Measurements from ENCODE around the gene CAMSAP1.

The CAMSAP1 gene

DNA sequence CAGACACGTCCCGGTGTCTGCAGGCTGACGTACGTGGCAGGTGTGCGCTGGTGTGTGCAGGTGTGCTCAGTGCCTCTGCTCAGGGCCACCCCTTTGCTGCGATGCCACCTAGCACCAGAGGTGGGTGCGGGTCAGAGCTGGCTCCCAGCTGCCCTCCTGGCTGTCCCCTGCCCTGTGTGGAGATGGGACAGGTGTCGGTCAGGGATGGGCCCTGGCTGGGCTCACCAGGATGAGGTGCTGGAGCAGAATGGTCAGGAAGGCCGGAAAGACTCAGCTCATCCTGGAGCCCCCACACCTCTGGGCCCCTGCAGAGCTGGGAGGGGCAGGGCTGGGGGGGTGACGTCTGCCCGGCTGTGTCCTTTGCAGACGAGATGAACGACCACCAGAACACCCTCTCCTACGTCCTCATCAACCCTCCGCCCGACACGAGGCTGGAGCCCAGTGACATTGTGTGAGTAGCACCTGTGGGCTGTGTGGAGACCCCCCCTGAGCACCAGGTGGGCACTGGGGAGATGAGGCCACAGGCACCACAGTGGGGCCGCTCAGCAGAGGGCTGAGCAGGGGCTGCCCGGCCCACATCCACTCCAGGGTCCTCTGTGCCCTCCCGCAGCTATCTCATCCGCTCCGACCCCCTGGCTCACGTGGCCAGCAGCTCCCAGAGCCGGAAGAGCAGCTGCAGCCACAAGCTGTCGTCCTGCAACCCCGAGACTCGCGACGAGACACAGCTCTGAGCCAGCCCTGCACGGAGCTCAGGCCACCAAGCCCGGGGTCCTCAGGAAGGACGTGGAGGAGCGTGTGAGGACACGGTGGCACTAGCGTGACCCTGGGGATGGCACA, 115.7 kb downstream of the CAMSAP1 start:
- no peak for TF ChIP-seq Cebpa-rat (IDR thresholded peaks at IDR 0.05)
- H3K4me2 ChIP-seq = peak overlapping the region in 4 of 11 experiments; percentile 12 to 21 (median 14); a peak in 2 of 22 replicates

DNA sequence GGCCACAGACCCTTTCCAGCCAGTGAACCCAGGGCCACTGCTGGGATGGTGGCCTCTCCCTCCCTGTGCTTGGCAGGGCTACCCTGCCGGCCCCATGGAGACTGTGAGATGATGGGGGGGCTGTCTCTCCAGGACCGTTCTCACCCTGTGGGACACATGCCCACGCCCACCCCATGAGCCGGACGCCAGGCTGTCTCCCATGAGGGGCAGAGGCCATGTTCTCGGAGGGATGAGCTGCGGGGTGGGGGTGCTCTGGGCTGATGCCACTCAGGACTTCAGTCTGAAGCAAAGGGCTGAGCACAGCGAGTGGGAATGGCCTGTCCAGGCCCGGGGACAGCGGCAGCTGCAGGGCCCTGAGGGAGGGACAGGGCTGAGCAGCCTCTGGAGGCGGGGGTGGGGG, 116.5 kb downstream of the CAMSAP1 start:
- no peak for TF ChIP-seq Cebpa-rat (IDR thresholded peaks at IDR 0.05)
- no peak overlapping the region for H3K9ac ChIP-seq
- peaks cover 0 to 50% (median 0%) of the 10 kb centered on the region in 11 experiments; a peak in 5 of 22 replicates for H4K20me1 ChIP-seq
- H3K36me3 ChIP-seq = no peaks in the 10 kb centered on the region
- H3K9me3 ChIP-seq (replicated peaks in 1 of 11) = no peaks in the 10 kb centered on the region
- no peak overlapping the region for H3K4me3 ChIP-seq
- no peaks in the 10 kb centered on the region for H3K27me3 ChIP-seq
- peaks cover 0 to 25% (median 12%) of the 10 kb centered on the region in 10 experiments; a peak in 14 of 20 replicates for H3K4me1 ChIP-seq
- H3K27ac ChIP-seq = no peak overlapping the region
- no peak overlapping the region for H3K4me2 ChIP-seq

More for the DNA sequence above, 115.7 kb downstream of the CAMSAP1 start:
- H3K36me3 ChIP-seq = no peaks in the 10 kb centered on the region
- H3K27me3 ChIP-seq = no peaks in the 10 kb centered on the region
- H4K20me1 ChIP-seq = peaks cover 0 to 48% (median 0%) of the 10 kb centered on the region in 11 experiments; a peak in 5 of 22 replicates
- H3K27ac ChIP-seq = no peak overlapping the region
- no peak overlapping the region for H3K9ac ChIP-seq
- no peaks in the 10 kb centered on the region for H3K9me3 ChIP-seq (replicated peaks in 1 of 11)
- H3K4me1 ChIP-seq = peaks cover 0 to 25% (median 12%) of the 10 kb centered on the region in 10 experiments; a peak in 14 of 20 replicates
- H3K4me3 ChIP-seq = no peak overlapping the region

DNA sequence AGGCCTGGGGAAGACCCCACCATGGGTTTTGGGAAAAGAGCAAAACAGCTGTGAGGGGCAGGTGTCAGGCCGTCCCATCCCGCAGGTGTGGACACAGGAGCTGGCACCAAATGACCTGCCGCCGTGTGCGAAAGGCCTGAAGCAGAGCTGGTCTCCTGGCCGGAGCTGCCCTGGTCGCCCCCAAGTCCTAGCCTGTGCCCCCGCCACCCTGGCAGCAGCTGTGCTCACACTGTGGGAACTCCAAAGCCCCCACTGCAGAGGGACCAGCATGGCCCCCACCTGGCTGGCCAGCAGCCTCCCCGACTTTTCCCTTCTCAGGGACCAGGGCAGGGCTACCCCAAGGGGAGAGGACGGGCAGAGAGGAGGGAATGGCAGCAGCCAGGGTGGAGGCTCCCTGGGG, 117.0 kb downstream of the CAMSAP1 start:
- no peaks in the 10 kb centered on the region for H3K36me3 ChIP-seq
- H3K9ac ChIP-seq = no peak overlapping the region
- no peaks in the 10 kb centered on the region for H3K27me3 ChIP-seq
- H3K9me3 ChIP-seq (replicated peaks in 1 of 11) = no peaks in the 10 kb centered on the region
- H3K4me3 ChIP-seq = no peak overlapping the region
- H3K4me1 ChIP-seq = peaks cover 0 to 25% (median 12%) of the 10 kb centered on the region in 10 experiments; a peak in 14 of 20 replicates
- no peak overlapping the region for H3K27ac ChIP-seq
- TF ChIP-seq Cebpa-rat (IDR thresholded peaks at IDR 0.05) = no peak
- H4K20me1 ChIP-seq = peaks cover 0 to 50% (median 0%) of the 10 kb centered on the region in 11 experiments; a peak in 4 of 22 replicates
- no peak overlapping the region for H3K4me2 ChIP-seq

DNA sequence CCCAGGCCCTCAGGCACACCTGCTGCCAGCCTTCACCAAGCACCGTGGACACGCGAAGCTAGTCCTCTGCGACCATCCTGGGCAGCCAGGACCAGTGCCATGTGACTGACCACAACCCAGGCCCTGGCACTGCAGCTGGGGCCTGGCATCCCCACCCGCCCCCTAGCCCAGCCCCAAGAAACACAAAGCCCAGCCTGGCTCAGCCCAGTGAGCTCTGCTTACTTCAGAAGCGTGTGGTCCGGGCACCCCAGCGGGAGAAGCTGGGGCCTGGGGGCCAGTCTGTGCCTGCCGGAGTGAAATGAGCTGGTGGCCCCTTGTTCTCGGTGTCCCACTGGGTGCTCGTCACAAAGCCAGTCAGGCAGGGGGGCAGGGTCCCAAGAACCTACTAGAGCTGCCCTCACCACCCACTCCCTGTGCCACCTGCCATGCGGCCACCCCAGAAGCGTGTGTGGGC, 117.5 kb downstream of the CAMSAP1 start:
- no peak overlapping the region for H3K4me3 ChIP-seq
- no peak overlapping the region for H3K9ac ChIP-seq
- H3K4me2 ChIP-seq = no peak overlapping the region
- no peaks in the 10 kb centered on the region for H3K27me3 ChIP-seq
- H3K4me1 ChIP-seq = peaks cover 0 to 25% (median 12%) of the 10 kb centered on the region in 10 experiments; a peak in 14 of 20 replicates
- H3K27ac ChIP-seq = no peak overlapping the region
- no peaks in the 10 kb centered on the region for H3K9me3 ChIP-seq (replicated peaks in 1 of 11)
- no peak for TF ChIP-seq Cebpa-rat (IDR thresholded peaks at IDR 0.05)
- H4K20me1 ChIP-seq = peaks cover 0 to 50% (median 0%) of the 10 kb centered on the region in 11 experiments; a peak in 4 of 22 replicates
- no peaks in the 10 kb centered on the region for H3K36me3 ChIP-seq

DNA sequence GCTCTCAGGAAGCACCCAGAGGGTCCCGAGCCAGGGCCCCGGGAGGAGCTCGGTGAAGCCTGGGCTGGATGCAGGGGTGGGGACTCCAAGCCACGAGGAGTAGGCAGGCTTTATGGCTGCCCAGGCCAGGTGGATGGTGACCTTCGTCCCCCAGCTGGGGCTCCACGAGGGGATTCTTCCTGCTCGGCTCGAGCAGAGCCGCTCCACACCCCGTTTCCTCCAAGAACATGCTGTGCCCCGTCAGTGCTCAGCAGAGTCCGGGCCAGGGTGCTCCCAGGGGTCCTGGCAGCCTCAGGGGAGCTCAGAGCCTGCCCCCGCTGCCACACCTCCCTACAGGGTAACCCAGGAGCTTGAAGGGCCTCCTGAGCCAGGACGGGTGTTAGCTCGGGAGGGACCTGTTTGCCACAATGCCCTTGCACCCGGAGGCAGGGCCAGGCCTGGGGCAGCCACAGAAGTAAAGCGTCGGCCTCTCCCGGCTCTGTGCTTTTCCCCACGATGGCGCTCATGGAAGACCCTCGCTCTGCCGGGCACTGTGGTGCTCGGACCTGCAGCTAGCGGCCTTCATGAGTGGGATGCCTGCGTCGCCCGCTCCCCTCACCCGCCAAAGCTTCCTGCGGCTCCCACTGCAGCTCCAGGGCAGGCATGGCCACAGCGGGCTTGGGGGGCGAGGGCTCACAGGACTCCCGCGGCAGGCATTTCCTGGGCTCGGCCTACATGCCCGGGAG, 118.6 kb downstream of the CAMSAP1 start:
- peak overlapping the region in 5 of 11 experiments; percentile 9 to 53 (median 35); a peak in 5 of 22 replicates for H3K9ac ChIP-seq

DNA sequence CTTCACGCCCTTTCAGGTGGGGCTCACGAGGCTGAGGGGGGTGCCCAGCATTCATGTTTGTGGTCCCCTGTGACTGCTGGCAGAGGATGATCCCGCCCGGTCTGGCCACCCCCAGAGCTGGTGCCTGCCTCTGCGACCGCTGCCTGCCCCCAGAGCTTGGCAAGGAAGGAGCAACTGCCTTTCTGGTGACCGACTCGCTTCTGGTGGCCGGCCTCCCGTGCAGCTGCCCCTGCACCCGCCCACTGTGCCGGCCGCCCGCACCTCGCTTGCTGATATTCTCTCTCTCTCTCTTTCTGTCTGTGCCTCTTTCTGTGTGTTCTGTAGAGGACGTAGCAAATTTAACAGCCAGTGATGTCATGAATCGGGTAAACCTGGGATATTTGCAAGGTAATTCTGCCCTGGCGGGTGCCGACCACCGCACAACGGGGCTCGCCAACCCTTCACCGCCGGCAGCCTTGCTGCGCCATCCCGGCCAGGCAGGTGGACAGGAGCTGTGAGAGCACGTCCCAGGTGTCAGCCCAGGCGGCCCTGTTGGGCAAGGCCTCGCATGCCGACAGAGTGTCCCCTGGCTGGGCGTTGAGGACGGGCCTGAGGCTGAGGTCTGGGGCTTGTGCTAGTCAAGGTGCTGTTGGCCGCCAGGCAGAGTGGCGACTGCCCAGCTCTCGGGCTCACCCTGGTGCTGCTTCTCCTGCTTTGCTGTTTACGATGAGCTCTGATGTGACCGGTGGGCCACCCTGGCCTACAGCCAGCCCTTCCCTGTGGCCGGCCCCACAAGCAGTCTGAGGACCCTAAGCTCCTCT, 119.4 kb downstream of the CAMSAP1 start:
- Histone ChIP-seq H3K36me3 (no peaks in the 10 kb centered on the region), H3K27me3 (no peaks in the 10 kb centered on the region), H3K27ac (no peak overlapping the region), H3K9me3 (replicated peaks in 1 of 11) (no peaks in the 10 kb centered on the region), H4K20me1 (peaks cover 0 to 35% (median 0%) of the 10 kb centered on the region in 11 experiments; a peak in 3 of 22 replicates), H3K4me2 (peak overlapping the region in 7 of 11 experiments; percentile 15 to 60 (median 52); a peak in 11 of 22 replicates), H3K9ac (peak overlapping the region in 4 of 11 experiments; percentile 28 to 53 (median 37); a peak in 4 of 22 replicates), H3K4me1 (peaks cover 0 to 20% (median 11%) of the 10 kb centered on the region in 10 experiments; a peak in 14 of 20 replicates), H3K4me3 (no peak overlapping the region)
- TF ChIP-seq Cebpa-rat (IDR thresholded peaks at IDR 0.05) = no peak

More for the DNA sequence above, 118.6 kb downstream of the CAMSAP1 start:
- Histone ChIP-seq H4K20me1 (peaks cover 0 to 40% (median 0%) of the 10 kb centered on the region in 11 experiments; a peak in 3 of 22 replicates), H3K4me2 (peak overlapping the region in 8 of 11 experiments; percentile 15 to 60 (median 48); a peak in 13 of 22 replicates), H3K27ac (no peak overlapping the region), H3K4me3 (no peak overlapping the region), H3K36me3 (no peaks in the 10 kb centered on the region), H3K9me3 (replicated peaks in 1 of 11) (no peaks in the 10 kb centered on the region), H3K27me3 (no peaks in the 10 kb centered on the region), H3K4me1 (peaks cover 0 to 20% (median 11%) of the 10 kb centered on the region in 10 experiments; a peak in 14 of 20 replicates)
- TF ChIP-seq Cebpa-rat (IDR thresholded peaks at IDR 0.05) = no peak

DNA sequence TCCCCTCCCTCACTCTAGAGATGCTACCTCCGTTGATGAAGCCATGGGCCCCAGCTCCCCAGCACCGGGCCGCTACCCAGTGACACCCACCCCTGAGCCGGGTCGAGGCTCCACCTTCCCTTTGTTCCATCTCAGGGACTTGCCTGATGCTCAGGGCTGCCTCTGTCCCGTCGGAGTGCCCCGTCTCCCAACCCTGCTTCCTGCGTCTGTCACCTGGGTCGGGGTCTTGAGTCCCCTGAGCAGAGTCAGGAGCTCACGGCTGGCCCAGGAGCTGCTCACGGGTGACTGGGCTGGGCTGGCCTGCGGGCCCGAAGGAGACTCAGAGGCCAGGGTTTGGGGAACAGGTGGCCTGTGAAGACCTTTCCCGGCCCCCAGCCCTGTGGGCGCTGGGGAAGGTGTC, 120.0 kb downstream of the CAMSAP1 start:
- Histone ChIP-seq H3K27ac (no peak overlapping the region), H3K9ac (no peak overlapping the region), H3K4me3 (no peak overlapping the region), H3K9me3 (replicated peaks in 1 of 11) (no peaks in the 10 kb centered on the region), H3K36me3 (no peaks in the 10 kb centered on the region), H3K4me1 (peaks cover 0 to 20% (median 11%) of the 10 kb centered on the region in 10 experiments; a peak in 14 of 20 replicates), H3K27me3 (no peaks in the 10 kb centered on the region), H4K20me1 (peaks cover 0 to 39% (median 0%) of the 10 kb centered on the region in 11 experiments; a peak in 4 of 22 replicates), H3K4me2 (no peak overlapping the region)
- no peak for TF ChIP-seq Cebpa-rat (IDR thresholded peaks at IDR 0.05)

DNA sequence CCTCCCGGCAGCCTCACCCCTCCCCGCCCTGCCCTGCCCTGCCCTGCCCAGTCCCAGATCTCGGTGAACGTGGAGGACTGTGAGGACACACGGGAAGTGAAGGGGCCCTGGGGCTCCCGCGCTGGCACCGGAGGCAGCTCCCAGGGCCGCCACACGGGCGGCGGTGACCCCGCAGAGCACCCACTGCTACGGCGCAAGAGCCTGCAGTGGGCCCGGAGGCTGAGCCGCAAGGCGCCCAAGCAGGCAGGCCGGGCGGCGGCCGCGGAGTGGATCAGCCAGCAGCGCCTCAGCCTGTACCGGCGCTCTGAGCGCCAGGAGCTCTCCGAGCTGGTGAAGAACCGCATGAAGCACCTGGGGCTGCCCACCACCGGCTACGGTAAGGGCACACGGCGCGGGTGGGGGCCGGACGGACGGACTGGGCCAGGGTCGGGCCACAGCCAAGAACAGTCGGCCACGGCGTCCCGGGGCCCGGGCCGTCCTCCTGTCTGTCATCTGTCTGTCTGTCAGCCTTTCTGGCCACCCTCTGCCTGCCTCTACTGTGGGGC, 121.1 kb downstream of the CAMSAP1 start:
- H3K9ac ChIP-seq = no peak overlapping the region
- H3K4me1 ChIP-seq = peaks cover 0 to 15% (median 10%) of the 10 kb centered on the region in 10 experiments; a peak in 14 of 20 replicates
- peaks cover 0 to 44% (median 0%) of the 10 kb centered on the region in 11 experiments; a peak in 4 of 22 replicates for H4K20me1 ChIP-seq
- no peak overlapping the region for H3K4me2 ChIP-seq
- no peaks in the 10 kb centered on the region for H3K27me3 ChIP-seq
- TF ChIP-seq Cebpa-rat (IDR thresholded peaks at IDR 0.05) = no peak
- H3K36me3 ChIP-seq = no peaks in the 10 kb centered on the region
- no peak overlapping the region for H3K4me3 ChIP-seq
- H3K9me3 ChIP-seq (replicated peaks in 1 of 11) = no peaks in the 10 kb centered on the region
- no peak overlapping the region for H3K27ac ChIP-seq
